B cell (primary cell): ENCODE results near the gene PIK3IP1. TPM values are rescaled to one million over a fixed set of nuclear protein-coding genes. Genes with fewer than 3 reads are reported as not detected.
A peak's percentile ranks its signal among the peaks of the same experiment; 100 is the strongest.

Experiments
- ATAC-seq: fragments of 200-7000 bp; cut with Tn5 transposase; one replicate; pipeline ENCODE4 v1.10.0; 2021; ENCODE audit warnings: low read depth, mild to moderate bottlenecking, moderate number of reproducible peaks, moderate library complexity
- CTCF ChIA-PET: fragments of 350-600 bp; sonication (Branson Sonifier 250); formaldehyde crosslinking; loops from one replicate; lab custom pipeline; 2021; ENCODE audit warnings: antibody characterized with exemption, inconsistent platforms; lab: Charles Lee
- POLR2A ChIA-PET: fragments of 350-600 bp; sonication (Branson Sonifier 250); formaldehyde crosslinking; loops from one replicate; lab custom pipeline; 2021; ENCODE audit warnings: antibody characterized with exemption; lab: Charles Lee
- DNase-seq: peaks from one replicate; pipeline ENCODE4 v3.0.0; 2013
- H2AFZ ChIP-seq: 2 replicates; pipeline ENCODE4 v1.6.1; 2012; ENCODE audit warnings: mild to moderate bottlenecking, low read depth, low read length; ENCODE audit not compliant: insufficient read depth, poor library complexity, severe bottlenecking
- H3K27ac ChIP-seq, 2 donors: 1 replicate in 1 of 2; 2 replicates in 1 of 2; pipeline ENCODE4 v1.5.1; 2012 to 2013; ENCODE audit warnings: low read length in 2 of 2, mild to moderate bottlenecking in 2 of 2, moderate library complexity in 1 of 2
- H3K27me3 ChIP-seq, 4 experiments: fragments of 200-600 bp in 1 of 4; sonication (generic) in 1 of 4; replicated peaks in 1 of 4; 1 replicate in 2 of 4; 2 replicates in 2 of 4; pipeline versions ENCODE4 v1.6.1 to v1.7.0; 2013 to 2016; ENCODE audit warnings: low read length in 3 of 4, mild to moderate bottlenecking in 2 of 4, mixed read lengths in 1 of 4, moderate library complexity in 1 of 4; ENCODE audit not compliant: insufficient read depth in 4 of 4, control insufficient read depth in 3 of 4; ENCODE audit errors: control extremely low read depth in 1 of 4
- H3K36me3 ChIP-seq, 2 experiments: replicated peaks in 1 of 2; 1 replicate in 1 of 2; 2 replicates in 1 of 2; pipeline versions ENCODE4 v1.6.1 to v1.7.1; 2013; ENCODE audit warnings: low read length in 1 of 2; ENCODE audit not compliant: insufficient read depth in 2 of 2, control insufficient read depth in 1 of 2; ENCODE audit errors: control extremely low read depth in 1 of 2, extremely low read depth in 1 of 2
- H3K4me1 ChIP-seq, 2 donors: fragments of 200-600 bp in 1 of 2; sonication (generic) in 1 of 2; 1 replicate in 1 of 2; 2 replicates in 1 of 2; pipeline versions ENCODE4 v1.5.1 to v1.6.1; 2013 to 2017; ENCODE audit warnings: low read length in 2 of 2; ENCODE audit not compliant: control insufficient read depth in 2 of 2, insufficient read depth in 2 of 2
- H3K4me2 ChIP-seq: replicated peaks from 2 replicates; pipeline ENCODE3; 2012; ENCODE audit warnings: mild to moderate bottlenecking, low read depth, low read length; ENCODE audit not compliant: poor library complexity, severe bottlenecking
- H3K4me3 ChIP-seq, 5 experiments: fragments of 200-600 bp in 1 of 5; sonication (generic) in 1 of 5; 1 replicate in 3 of 5; 2 replicates in 2 of 5; pipeline versions ENCODE4 v1.5.1 to v1.7.0; 2011 to 2016; ENCODE audit warnings: low read length in 4 of 5, mild to moderate bottlenecking in 4 of 5, low read depth in 2 of 5, control low read depth in 1 of 5, moderate library complexity in 1 of 5; ENCODE audit not compliant: insufficient read depth in 1 of 5; ENCODE audit errors: control extremely low read depth in 1 of 5, extremely low read depth in 1 of 5
- H3K79me2 ChIP-seq: fragments of 200-600 bp; sonication (generic); one replicate; pipeline ENCODE4 v1.6.0; 2016; ENCODE audit warnings: low read length; ENCODE audit not compliant: control insufficient read depth, insufficient read depth
- H3K9ac ChIP-seq: fragments of 200-600 bp; sonication (generic); 2 replicates; pipeline ENCODE4 v1.6.1; 2017; ENCODE audit warnings: mild to moderate bottlenecking, low read length, moderate library complexity
- H3K9me3 ChIP-seq, 3 donors: one replicate each; pipeline versions ENCODE4 v1.6.1 to v1.7.1; 2013; ENCODE audit warnings: low read length in 2 of 3; ENCODE audit not compliant: control insufficient read depth in 2 of 3, insufficient read depth in 1 of 3; ENCODE audit errors: control extremely low read depth in 1 of 3
- H4K20me1 ChIP-seq: 2 replicates; pipeline ENCODE4 v1.6.0; 2012; ENCODE audit warnings: mild to moderate bottlenecking, low read length; ENCODE audit not compliant: insufficient read depth, control insufficient read depth, poor library complexity, severe bottlenecking
- H3K27ac Mint-ChIP-seq: one replicate; pipeline ENCODE4 v1.8.0; 2021; ENCODE audit warnings: mixed read lengths
- H3K27me3 Mint-ChIP-seq: one replicate; pipeline ENCODE4 v1.8.0; 2021; ENCODE audit warnings: mixed read lengths
- H3K4me1 Mint-ChIP-seq: one replicate; pipeline ENCODE4 v1.8.0; 2021; ENCODE audit warnings: mixed read lengths
- H3K4me3 Mint-ChIP-seq: one replicate; pipeline ENCODE4 v1.8.0; 2021; ENCODE audit warnings: mixed read lengths
- H3K9me3 Mint-ChIP-seq: one replicate; pipeline ENCODE4 v1.8.0; 2022; ENCODE audit warnings: mixed read lengths; ENCODE audit not compliant: insufficient read depth
- EZH2 ChIP-seq: IDR thresholded peaks from 2 replicates; pipeline ENCODE4 v1.6.1; 2012; ENCODE audit warnings: borderline replicate concordance, low read depth, mild to moderate bottlenecking, moderate library complexity, low read length; ENCODE audit not compliant: insufficient read depth, poor library complexity, severe bottlenecking
- WGBS: methylation state at CpG from one replicate; pipeline ENCODE4 v1.1.5; 2013; ENCODE audit warnings: missing lambda C conversion rate; ENCODE audit not compliant: insufficient coverage; 5-methylcytosine and 5-hydroxymethylcytosine counted together
- intact Hi-C: fragments of 100-400 bp; cut with micrococcal nuclease; formaldehyde crosslinking; loops from one replicate; pipeline ENCODE4 v1.10.0; 2022
- polyA plus RNA-seq: library from polyadenylated mRNA; depleted of rRNA; stranded (reverse); fragments of >200 nt; gene quantifications from 2 replicates; pipeline ENCODE4 v1.2.3, GENCODE V29; 2012
- total RNA-seq, 2 donors: library from RNA; stranded (reverse); fragments of 120-200 nt in 1 of 2; gene quantifications; 1 replicate in 1 of 2; 2 replicates in 1 of 2; pipeline versions ENCODE4 v1.2.3 to v1.2.4, GENCODE V29; 2013 to 2022
- TF ChIP-seq, protein P1 (sequence below): fragments of 200-600 bp; IDR thresholded peaks from one replicate; pipeline ENCODE4 v1.8.0; 2022; ENCODE audit warnings: antibody characterized with exemption, mild to moderate bottlenecking

PIK3IP1 gene
- total and polyA plus RNA-seq, 2 donors (not counting 1 experiment from before 2014, with no cell fraction given) = 89.8 to 92.9 TPM

DNA sequence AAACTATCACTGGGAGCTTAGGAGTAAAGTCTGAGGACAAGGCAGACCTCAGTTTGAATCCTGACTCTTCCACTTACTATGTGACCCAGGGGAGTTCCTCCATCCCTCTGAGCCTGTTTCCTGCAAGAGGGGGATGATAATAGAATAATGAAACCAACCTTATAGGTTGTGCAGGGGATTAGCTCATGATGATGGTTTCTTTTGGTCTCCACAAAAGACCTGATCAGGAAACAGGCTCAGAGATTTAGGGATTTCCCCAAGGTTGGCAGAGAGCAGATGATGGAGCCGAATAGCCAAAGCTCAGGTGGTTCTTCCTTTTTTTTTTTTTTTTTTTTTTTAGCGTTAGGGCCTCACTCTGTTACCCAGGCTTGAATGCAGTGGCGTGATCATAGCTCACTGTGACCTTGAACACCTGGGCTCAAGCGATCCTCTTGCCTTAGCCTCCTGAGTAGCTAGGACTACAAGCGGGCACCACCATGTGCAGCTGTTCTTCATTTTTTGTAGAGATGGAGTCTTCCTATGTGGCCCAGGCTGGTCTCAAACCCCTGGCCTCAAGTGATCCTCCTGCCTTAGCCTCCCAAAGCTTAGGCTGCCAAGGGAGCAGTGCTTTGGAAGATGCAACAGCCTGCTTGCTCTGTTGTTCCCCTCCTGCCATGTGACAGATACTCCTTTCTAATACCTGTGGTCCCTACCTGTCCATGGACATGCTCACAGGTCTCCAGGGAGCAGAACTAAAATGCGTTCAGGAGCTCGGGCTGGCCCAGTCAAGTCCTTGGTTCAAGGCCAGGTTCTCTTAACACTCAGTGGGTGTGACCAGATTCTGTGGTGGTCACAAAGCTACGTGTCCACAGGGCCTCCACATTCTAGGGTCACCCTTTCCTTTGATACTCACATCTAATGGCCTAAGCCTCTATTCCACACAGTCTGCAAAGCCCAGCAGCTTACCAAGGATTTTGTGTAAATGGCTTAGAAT is 31.6 kb upstream of the PIK3IP1 start:
- ATAC-seq = no peak

More for the DNA sequence above, 31.6 kb upstream of the PIK3IP1 start:
- Mint-ChIP-seq H3K9me3 (no peaks in the 10 kb centered on the region), H3K4me3 (no peak overlapping the region), H3K27ac (peak overlapping the region; percentile 15), H3K27me3 (no peaks in the 10 kb centered on the region), H3K4me1 (peaks cover 1% of the 10 kb centered on the region)
- H3K27ac ChIP-seq = no peak overlapping the region
- H3K9ac ChIP-seq = no peak overlapping the region
- H3K36me3 ChIP-seq = peaks cover 1 to 62% of the 10 kb centered on the region in 2 experiments
- no peaks in the 10 kb centered on the region for H3K4me1 ChIP-seq
- H3K27me3 ChIP-seq = no peaks in the 10 kb centered on the region
- intact Hi-C loops = no loop called here
- peaks cover under 1% of the 10 kb centered on the region for H3K79me2 ChIP-seq
- CTCF ChIA-PET = interaction anchor here (0.7 to 1.8 kb wide), 3 partner anchors 11 to 32 kb away, joined by 3 to 9 read pairs (median 4); partner anchors contain the start of gene PIK3IP1
- peaks cover 24% of the 10 kb centered on the region for H4K20me1 ChIP-seq
- no peaks in the 10 kb centered on the region for H3K9me3 ChIP-seq
- H3K4me2 ChIP-seq = no peak overlapping the region
- no peak overlapping the region for H2AFZ ChIP-seq
- WGBS = 84% methylated on average over 7 of the region's 8 CpGs
- POLR2A ChIA-PET = no interaction called here
- no peak overlapping the region for H3K4me3 ChIP-seq
- no peak for DNase-seq
- TF ChIP-seq EZH2 = no peak
- TF ChIP-seq, protein P1, sequence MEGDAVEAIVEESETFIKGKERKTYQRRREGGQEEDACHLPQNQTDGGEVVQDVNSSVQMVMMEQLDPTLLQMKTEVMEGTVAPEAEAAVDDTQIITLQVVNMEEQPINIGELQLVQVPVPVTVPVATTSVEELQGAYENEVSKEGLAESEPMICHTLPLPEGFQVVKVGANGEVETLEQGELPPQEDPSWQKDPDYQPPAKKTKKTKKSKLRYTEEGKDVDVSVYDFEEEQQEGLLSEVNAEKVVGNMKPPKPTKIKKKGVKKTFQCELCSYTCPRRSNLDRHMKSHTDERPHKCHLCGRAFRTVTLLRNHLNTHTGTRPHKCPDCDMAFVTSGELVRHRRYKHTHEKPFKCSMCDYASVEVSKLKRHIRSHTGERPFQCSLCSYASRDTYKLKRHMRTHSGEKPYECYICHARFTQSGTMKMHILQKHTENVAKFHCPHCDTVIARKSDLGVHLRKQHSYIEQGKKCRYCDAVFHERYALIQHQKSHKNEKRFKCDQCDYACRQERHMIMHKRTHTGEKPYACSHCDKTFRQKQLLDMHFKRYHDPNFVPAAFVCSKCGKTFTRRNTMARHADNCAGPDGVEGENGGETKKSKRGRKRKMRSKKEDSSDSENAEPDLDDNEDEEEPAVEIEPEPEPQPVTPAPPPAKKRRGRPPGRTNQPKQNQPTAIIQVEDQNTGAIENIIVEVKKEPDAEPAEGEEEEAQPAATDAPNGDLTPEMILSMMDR = no peak
